Liver (tissue), 3 donors: ENCODE measurements around the gene GRIP2.

ENCODE experiments used
- CTCF ChIP-seq: fragments of 150-350 bp; IDR thresholded peaks from 2 replicates; pipeline ENCODE4 v1.5.1; 2017; ENCODE audit warnings: improper control_type of control experiment, low read depth, low read length; ENCODE audit not compliant: missing input control
- GABPA ChIP-seq, 2 donors: IDR thresholded peaks in 1 of 2; conservative IDR thresholded peaks in 1 of 2; 2 replicates each; pipeline ENCODE4 v1.6.1; 2016; ENCODE audit warnings: antibody characterized with exemption in 2 of 2, mild to moderate bottlenecking in 1 of 2, moderate library complexity in 1 of 2
- JUND ChIP-seq, 2 donors: IDR thresholded peaks; 2 replicates each; pipeline ENCODE4 v1.6.1; 2016; ENCODE audit warnings: antibody characterized with exemption in 2 of 2
- NR2F2 ChIP-seq: IDR thresholded peaks from 2 replicates; pipeline ENCODE4 v1.6.1; 2016; ENCODE audit warnings: antibody characterized with exemption
- RAD21 ChIP-seq, 2 donors: IDR thresholded peaks; 2 replicates each; pipeline ENCODE4 v1.6.1; 2016; ENCODE audit warnings: antibody characterized with exemption in 2 of 2, mild to moderate bottlenecking in 2 of 2
- RXRA ChIP-seq, 2 donors: IDR thresholded peaks; 2 replicates each; pipeline ENCODE4 v1.6.1; 2017 to 2018; ENCODE audit warnings: antibody characterized with exemption in 2 of 2, mild to moderate bottlenecking in 1 of 2
- TAF1 ChIP-seq: conservative IDR thresholded peaks from 2 replicates; pipeline ENCODE4 v1.6.1; 2016; ENCODE audit warnings: antibody characterized with exemption, mild to moderate bottlenecking
- YY1 ChIP-seq: IDR thresholded peaks from 2 replicates; pipeline ENCODE4 v1.6.1; 2016; ENCODE audit warnings: antibody characterized with exemption, mild to moderate bottlenecking
- donor health status: healthy.
- donor health status: healthy.

- TF ChIP-seq RXRA (IDR thresholded peaks at IDR 0.05) (no peak), NR2F2 (no peak), CTCF (no peak), TAF1 (no peak), GABPA (IDR thresholded peaks at IDR 0.05 in 1 of 2, conservative IDR thresholded peaks at IDR 0.05 in 1 of 2) (no peak), RAD21 (IDR thresholded peaks at IDR 0.05) (no peak), YY1 (no peak), JUND (IDR thresholded peaks at IDR 0.05) (no peak)
Measured at GRCh38 chr3:14509796-14510100, 30.4 kb downstream of the GRIP2 start.
